GM12875 (cell line): ENCODE data around the gene LHPP.

ENCODE experiments used
- H3K4me3 ChIP-seq: one replicate; pipeline ENCODE4 v1.5.1; 2011; ENCODE audit warnings: low read depth, low read length, control low read depth
- TF ChIP-seq, protein P1 (sequence below): IDR thresholded peaks from 2 replicates; pipeline ENCODE4 v1.5.1; 2011; ENCODE audit warnings: low read depth, mild to moderate bottlenecking, control low read depth, inconsistent platforms, low read length, moderate library complexity, borderline replicate concordance; ENCODE audit not compliant: insufficient read depth

Gene LHPP

DNA sequence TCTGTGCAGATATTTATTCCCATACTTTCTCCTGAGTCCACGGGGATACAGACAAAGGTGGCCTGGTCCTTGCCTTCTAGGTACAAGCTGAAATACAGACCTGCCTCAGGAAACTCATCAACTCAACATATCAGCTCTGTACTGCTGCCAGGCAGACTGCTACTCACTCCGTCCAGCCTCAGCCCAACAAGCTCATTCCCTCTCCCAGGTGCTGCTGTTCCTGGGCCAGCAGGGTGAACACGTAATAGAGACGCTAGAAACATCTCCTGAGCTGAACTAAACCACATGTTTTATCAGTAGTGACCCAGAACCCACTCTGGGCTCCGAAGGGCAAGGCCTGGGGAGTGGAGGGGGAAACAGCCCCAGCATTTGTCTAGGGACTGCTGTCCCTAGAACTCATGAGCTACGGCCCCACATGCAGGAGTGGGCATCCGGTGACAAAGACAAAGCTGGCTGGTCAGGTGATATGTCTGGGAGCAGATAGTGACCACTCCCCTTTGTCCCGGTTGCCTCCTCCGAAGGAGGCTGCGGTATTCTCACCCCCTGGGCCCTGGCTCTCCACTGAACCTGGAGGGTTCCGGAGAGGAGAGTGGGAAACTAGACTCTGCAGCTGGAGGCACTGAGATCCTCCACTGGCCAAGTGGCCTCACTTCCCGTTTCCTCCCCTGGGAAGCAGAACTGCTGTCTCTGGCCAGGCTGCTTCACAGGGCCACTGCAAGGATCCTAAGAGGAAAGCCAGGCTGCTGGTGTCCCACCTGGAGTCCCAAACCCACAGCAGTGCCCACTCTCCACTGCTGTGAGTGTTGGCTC is 166.4 kb downstream of the LHPP start:
- no peak overlapping the region for H3K4me3 ChIP-seq
- TF ChIP-seq, protein P1, sequence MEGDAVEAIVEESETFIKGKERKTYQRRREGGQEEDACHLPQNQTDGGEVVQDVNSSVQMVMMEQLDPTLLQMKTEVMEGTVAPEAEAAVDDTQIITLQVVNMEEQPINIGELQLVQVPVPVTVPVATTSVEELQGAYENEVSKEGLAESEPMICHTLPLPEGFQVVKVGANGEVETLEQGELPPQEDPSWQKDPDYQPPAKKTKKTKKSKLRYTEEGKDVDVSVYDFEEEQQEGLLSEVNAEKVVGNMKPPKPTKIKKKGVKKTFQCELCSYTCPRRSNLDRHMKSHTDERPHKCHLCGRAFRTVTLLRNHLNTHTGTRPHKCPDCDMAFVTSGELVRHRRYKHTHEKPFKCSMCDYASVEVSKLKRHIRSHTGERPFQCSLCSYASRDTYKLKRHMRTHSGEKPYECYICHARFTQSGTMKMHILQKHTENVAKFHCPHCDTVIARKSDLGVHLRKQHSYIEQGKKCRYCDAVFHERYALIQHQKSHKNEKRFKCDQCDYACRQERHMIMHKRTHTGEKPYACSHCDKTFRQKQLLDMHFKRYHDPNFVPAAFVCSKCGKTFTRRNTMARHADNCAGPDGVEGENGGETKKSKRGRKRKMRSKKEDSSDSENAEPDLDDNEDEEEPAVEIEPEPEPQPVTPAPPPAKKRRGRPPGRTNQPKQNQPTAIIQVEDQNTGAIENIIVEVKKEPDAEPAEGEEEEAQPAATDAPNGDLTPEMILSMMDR = no peak

DNA sequence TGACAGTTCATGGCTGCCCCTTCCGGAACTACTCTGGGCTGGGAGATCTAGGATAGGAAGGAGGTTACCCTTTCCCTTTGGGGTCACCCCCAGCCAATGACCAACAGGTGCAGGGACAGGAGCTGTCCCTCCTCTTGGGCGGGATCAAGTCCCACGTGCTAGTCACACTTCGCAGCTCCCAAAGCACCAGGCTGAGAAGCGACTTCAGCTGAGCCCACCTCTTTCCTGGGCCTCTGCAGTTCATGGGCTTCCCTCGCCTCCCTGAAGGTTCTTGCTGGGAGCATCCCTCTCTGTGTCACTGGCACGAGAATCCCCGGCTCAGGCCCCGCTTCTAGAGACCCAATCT is 167.0 kb downstream of the LHPP start:
- TF ChIP-seq, protein P1 = no peak
- no peak overlapping the region for H3K4me3 ChIP-seq

DNA sequence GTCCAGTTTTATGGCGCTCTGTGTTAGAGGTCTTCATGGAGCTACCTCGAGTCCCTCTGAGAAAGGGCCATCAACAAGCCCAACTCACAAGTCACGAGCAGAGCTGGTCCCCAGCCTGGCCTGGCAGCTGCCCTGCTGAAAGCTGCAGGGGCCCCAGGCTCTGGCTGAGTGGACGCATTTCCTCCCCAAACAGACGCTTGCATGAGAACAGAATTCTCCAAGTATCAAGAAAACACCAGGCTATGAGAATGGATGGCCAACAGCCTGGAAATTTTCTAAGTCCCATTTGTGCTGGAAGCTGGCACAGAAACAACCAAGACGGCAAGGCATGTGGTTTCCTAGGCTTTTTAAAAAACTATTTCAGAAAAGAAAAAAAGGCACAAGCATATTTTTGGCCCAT is 167.8 kb downstream of the LHPP start:
- no peak overlapping the region for H3K4me3 ChIP-seq
- TF ChIP-seq, protein P1 = no peak

DNA sequence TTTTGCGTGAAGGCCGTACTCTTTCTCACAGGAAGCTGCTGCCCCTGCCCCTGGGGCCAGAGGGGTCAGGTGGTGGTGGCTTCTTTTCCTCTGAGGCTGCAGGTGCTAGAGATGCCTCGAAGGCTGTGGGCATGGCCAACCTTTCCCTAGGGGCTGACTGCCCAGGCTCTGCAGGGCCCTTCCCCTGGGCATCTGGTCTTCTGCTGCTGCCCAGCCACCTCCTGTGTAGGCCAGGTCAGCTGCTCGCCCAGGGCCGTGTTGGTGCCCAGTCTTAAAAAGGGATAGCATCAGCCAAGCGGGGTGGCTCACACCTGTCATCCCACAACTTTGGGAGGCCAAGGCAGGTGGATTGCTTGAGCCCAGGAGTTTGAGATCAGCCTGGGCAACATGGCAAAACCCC is 168.2 kb downstream of the LHPP start:
- TF ChIP-seq, protein P1 = no peak
- H3K4me3 ChIP-seq = no peak overlapping the region

DNA sequence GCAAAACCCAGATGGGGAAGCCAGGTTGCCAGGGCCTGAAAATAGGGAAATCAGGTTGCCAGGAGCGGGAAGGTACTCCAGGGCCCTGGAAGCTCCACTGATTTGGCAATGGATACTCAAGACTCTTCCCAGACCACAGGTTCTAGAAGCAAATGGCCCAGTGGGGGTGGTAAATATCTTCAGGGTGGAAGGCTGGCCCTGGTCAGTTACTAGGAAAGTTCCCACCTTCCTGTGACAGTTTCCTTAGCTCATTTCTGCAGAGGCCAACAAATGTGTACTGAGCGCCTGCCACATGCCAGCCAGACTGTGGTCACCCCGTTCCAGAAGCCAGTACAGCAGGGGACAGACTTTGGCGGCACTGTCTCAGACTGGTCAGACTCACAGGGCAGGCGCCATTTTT is 168.9 kb downstream of the LHPP start:
- H3K4me3 ChIP-seq = no peak overlapping the region
- TF ChIP-seq, protein P1 = no peak

DNA sequence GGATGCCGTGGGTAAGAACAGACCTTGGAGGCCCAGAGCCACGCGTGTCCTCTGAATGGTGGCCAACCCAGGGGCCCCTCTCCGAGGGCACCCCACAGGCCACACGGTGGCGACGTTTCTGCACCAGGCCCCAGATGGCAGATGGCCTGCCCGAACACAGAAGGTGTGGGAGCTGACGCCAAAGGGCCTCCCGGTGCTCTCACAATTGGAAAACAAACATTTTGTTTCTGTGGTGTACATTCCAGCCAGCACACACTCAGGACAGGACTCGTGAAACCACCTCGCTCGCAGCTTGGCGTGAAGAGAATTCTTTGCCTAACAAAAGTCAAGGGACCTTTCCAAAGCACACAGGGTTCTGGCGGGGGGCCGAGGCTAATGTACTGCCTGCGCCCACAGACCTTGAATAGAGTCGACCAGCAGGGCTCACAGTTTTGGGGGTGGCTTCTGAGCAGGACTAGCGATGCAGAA is 170.5 kb downstream of the LHPP start:
- TF ChIP-seq, protein P1 = 0 out of 2 replicates have a peak, but pooled peaks have one; percentile 12
- no peak overlapping the region for H3K4me3 ChIP-seq

DNA sequence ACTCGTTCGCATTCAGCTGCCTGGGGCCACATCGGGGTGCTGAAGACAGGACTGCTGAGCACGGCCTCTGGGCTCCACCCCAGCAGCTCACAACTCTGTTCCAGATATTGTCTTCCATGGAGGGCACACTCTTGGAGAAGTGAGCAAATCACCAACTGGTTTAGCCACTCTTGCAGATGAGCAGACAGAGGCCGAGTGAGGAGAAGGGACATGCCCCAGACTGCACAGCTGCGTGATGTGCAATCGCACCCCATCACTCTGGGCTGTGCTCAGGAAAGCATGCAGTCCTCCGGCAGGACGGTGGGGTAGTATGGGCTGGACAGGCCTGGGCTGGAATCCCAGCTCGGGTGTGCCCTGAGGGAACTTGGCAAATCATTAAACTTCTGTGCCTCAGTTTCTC is 170.9 kb downstream of the LHPP start:
- TF ChIP-seq, protein P1 = no peak
- H3K4me3 ChIP-seq = no peak overlapping the region
